ENCODE results near the gene MFSD11.
"Not testable (repeated sequence)": the region's sequence is repeated elsewhere in the genome, so short reads cannot be mapped to it uniquely, and the experiment has no call there.

DNA sequence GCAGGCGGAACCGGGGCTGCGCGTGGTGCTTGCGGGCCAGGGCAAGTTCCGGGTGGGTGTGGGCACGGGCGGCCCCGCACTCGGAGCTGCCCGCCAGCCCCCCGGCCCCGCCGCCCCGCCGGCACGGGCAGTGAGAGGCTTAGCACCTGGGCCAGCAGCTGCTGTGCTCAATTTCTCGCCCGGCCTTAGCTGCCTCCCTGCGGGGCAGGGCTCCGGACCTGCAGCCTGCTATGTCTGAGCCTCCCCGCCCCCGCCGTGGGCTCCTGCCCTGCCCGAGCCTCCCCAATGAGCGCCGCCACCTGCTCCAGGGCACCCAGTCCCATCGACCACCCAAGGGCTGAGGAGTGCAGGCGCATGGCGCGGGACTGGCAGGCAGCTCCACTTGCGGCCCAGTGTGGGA, 68.2 kb downstream of the MFSD11 start:
- TF ChIP-seq CTCF, POLR2AphosphoS5, POLR2A (IDR thresholded peaks at IDR 0.05): not testable (repeated sequence)
